Mesendoderm (in vitro differentiated cells): Measurements from ENCODE around the gene FHL1.
"Not testable (repeated sequence)": the region's sequence is repeated elsewhere in the genome, so short reads cannot be mapped to it uniquely, and the experiment has no call there.

Experiments used
- DNase-seq: peaks from one replicate; pipeline ENCODE4 v3.0.0; 2013
- H2AK5ac ChIP-seq: 2 replicates; pipeline ENCODE4 v1.6.1; 2013; ENCODE audit warnings: low read length, inconsistent platforms
- H2BK120ac ChIP-seq: 2 replicates; pipeline ENCODE4 v1.6.1; 2013; ENCODE audit warnings: low read depth, mild to moderate bottlenecking, low read length, moderate library complexity, mixed read lengths
- H2BK15ac ChIP-seq: replicated peaks from 2 replicates; pipeline ENCODE4 v1.6.1; 2013; ENCODE audit warnings: low read depth, mild to moderate bottlenecking, moderate library complexity
- H2BK5ac ChIP-seq: 2 replicates; pipeline ENCODE4 v1.6.1; 2013; ENCODE audit warnings: low read length, inconsistent platforms
- H3K18ac ChIP-seq: 2 replicates; pipeline ENCODE4 v1.6.1; 2013; ENCODE audit warnings: mild to moderate bottlenecking, low read length, mixed read lengths
- H3K23ac ChIP-seq: one replicate; pipeline ENCODE4 v1.6.1; 2013; ENCODE audit warnings: low read length
- H3K27ac ChIP-seq: 2 replicates; pipeline ENCODE4 v1.5.1; 2013; ENCODE audit warnings: low read depth, mild to moderate bottlenecking, inconsistent platforms, low read length, moderate library complexity
- H3K27me3 ChIP-seq: 2 replicates; pipeline ENCODE4 v1.6.1; 2013; ENCODE audit warnings: low read length, control low read depth, mild to moderate bottlenecking, inconsistent platforms; ENCODE audit not compliant: insufficient read depth, poor library complexity
- H3K36me3 ChIP-seq: 2 replicates; pipeline ENCODE4 v1.6.1; 2013; ENCODE audit warnings: low read length, inconsistent platforms; ENCODE audit not compliant: control insufficient read depth, insufficient read depth
- H3K4ac ChIP-seq: one replicate; pipeline ENCODE4 v1.6.1; 2013; ENCODE audit warnings: low read depth, mild to moderate bottlenecking, low read length, moderate library complexity
- H3K4me1 ChIP-seq: 2 replicates; pipeline ENCODE4 v1.6.1; 2013; ENCODE audit warnings: low read depth, low read length, inconsistent platforms; ENCODE audit not compliant: control insufficient read depth
- H3K4me2 ChIP-seq: 2 replicates; pipeline ENCODE4 v1.6.1; 2013; ENCODE audit warnings: low read length
- H3K4me3 ChIP-seq: 2 replicates; pipeline ENCODE4 v1.5.1; 2013; ENCODE audit warnings: mild to moderate bottlenecking, low read length
- H3K56ac ChIP-seq: one replicate; pipeline ENCODE4 v1.6.1; 2013; ENCODE audit warnings: low read length
- H3K79me1 ChIP-seq: 2 replicates; pipeline ENCODE4 v1.6.1; 2013; ENCODE audit warnings: low read length, inconsistent platforms
- H3K79me2 ChIP-seq: 2 replicates; pipeline ENCODE4 v1.6.1; 2013; ENCODE audit warnings: mild to moderate bottlenecking, low read length; ENCODE audit not compliant: control insufficient read depth, insufficient read depth
- H3K9ac ChIP-seq: 2 replicates; pipeline ENCODE4 v1.6.1; 2013; ENCODE audit warnings: low read length, inconsistent platforms
- H4K5ac ChIP-seq: one replicate; pipeline ENCODE4 v1.6.1; 2013; ENCODE audit warnings: low read length
- H4K8ac ChIP-seq: one replicate; pipeline ENCODE4 v1.6.1; 2013; ENCODE audit warnings: low read depth, mild to moderate bottlenecking, control low read depth, low read length, moderate library complexity
- WGBS: extraction: QIAGEN DNeasy Blood & Tissue Kit; methylation state at CpG from one replicate; pipeline ENCODE4 v1.1.7; 2013; ENCODE audit warnings: low lambda C conversion rate, missing lambda C conversion rate; ENCODE audit not compliant: insufficient coverage; ENCODE audit errors: extremely low coverage; 5-methylcytosine and 5-hydroxymethylcytosine counted together

The FHL1 gene

DNA sequence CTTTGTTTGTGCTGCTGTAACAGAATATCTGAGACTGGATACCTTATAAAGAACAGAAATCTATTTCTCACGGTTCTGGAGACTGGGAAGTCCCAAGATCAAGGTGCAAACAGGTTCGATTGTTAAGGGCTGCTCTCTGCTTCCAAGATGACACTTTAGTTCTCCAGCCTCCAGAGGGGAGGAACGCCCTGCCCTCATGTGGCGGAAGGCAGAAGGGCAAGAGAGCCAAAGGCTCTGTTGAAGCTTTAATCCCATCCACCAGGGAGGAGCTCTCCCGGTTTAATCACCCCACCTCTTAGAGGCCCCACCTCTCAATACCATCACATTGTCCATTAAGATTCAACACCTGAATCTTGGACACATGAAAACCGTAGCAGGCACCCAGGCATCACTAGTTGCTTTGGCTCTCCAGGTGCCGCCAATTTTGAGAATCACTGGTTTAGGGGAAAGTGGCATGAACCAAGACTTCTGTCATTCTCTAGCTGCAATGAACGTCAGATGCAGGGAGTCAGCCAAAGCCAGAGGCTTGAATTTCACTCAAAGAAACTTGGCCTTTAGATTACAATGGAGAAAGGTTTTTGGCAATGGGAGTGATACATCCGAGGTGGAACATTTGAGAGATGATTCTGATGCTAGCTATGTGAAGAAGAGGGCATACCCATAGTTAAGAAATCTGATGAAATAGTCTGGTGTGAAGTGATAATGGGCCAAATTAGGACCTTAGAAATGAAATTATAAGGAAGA is 15.7 kb downstream of the FHL1 start:
- Histone ChIP-seq H3K4ac (no peak overlapping the region), H2BK15ac (no peak overlapping the region), H4K5ac (no peak overlapping the region), H3K4me1 (no peaks in the 10 kb centered on the region), H3K9ac (no peak overlapping the region), H3K18ac (no peak overlapping the region), H3K4me3 (no peak overlapping the region), H3K56ac (no peak overlapping the region), H4K8ac (no peak overlapping the region), H3K27ac (no peak overlapping the region), H3K79me2 (no peaks in the 10 kb centered on the region), H2BK5ac (no peak overlapping the region), H3K79me1 (no peaks in the 10 kb centered on the region), H3K4me2 (no peak overlapping the region), H2BK120ac (no peak overlapping the region), H2AK5ac (no peak overlapping the region), H3K27me3 (no peaks in the 10 kb centered on the region), H3K23ac (no peak overlapping the region), H3K36me3 (no peaks in the 10 kb centered on the region)
- no CpG with 5 or more reads among the region's 9 CpGs for WGBS
- peak; percentile 79 for DNase-seq

DNA sequence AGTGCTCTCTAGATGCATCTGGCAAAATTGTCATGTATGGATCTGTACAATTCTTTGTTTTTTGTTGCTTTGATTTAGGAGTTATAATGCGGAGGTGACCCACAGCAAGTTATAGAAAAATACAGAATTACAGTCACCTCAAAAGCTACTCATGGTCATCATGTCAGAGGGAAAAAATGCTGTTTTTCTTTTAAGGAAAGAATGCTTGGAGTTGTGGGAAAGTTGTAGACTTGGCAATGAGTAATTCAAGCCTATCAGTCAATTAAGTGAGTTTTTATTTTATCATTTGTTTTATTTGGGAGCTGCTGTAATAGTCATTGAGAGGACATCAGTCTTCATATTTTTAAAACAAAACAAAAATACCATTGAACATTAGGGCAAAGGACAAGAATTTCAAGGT is 16.4 kb downstream of the FHL1 start:
- WGBS = no CpG with 5 or more reads among the region's 1 CpG

DNA sequence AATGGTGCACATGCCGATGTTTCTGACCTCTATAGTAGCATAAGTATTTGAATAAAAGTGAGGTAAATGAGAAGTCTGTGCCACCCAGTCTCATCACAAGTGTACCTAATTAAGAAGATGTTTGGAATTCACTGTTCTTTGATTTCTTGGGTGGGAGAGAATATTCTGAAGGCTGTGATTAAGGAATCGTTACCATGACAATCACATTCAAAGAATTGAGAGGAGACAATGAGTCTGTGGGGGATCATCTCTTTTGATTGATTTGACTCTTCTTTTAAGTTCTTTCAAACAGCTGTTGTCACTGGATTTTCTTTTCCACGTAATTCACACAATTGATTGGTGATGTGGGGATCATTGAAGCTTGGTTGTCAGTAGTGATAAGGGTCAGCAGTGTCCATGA is 18.1 kb downstream of the FHL1 start:
- H3K36me3 ChIP-seq = no peaks in the 10 kb centered on the region
- H4K8ac ChIP-seq = no peak overlapping the region
- H3K56ac ChIP-seq = no peak overlapping the region
- H3K23ac ChIP-seq = no peak overlapping the region
- DNase-seq = no peak
- no peaks in the 10 kb centered on the region for H3K79me1 ChIP-seq
- no peak overlapping the region for H3K4ac ChIP-seq
- no CpG with 5 or more reads among the region's 3 CpGs for WGBS
- H3K9ac ChIP-seq = no peak overlapping the region
- H2AK5ac ChIP-seq = no peak overlapping the region
- no peaks in the 10 kb centered on the region for H3K79me2 ChIP-seq
- no peak overlapping the region for H2BK120ac ChIP-seq
- H3K18ac ChIP-seq = no peak overlapping the region
- no peak overlapping the region for H2BK15ac ChIP-seq
- no peak overlapping the region for H3K4me3 ChIP-seq
- no peak overlapping the region for H4K5ac ChIP-seq
- H3K27me3 ChIP-seq = no peaks in the 10 kb centered on the region
- H3K27ac ChIP-seq = no peak overlapping the region
- H3K4me1 ChIP-seq = no peaks in the 10 kb centered on the region
- no peak overlapping the region for H3K4me2 ChIP-seq
- no peak overlapping the region for H2BK5ac ChIP-seq

More for the DNA sequence above, 16.4 kb downstream of the FHL1 start:
- Histone ChIP-seq H3K79me2 (no peaks in the 10 kb centered on the region), H3K9ac (no peak overlapping the region), H3K4ac (no peak overlapping the region), H3K36me3 (no peaks in the 10 kb centered on the region), H3K56ac (no peak overlapping the region), H3K4me3 (no peak overlapping the region), H2BK5ac (no peak overlapping the region), H2BK15ac (no peak overlapping the region), H3K27ac (no peak overlapping the region), H3K27me3 (no peaks in the 10 kb centered on the region), H3K18ac (no peak overlapping the region), H3K79me1 (no peaks in the 10 kb centered on the region), H2AK5ac (no peak overlapping the region), H2BK120ac (no peak overlapping the region), H4K5ac (no peak overlapping the region), H3K4me1 (no peaks in the 10 kb centered on the region), H3K23ac (no peak overlapping the region), H3K4me2 (no peak overlapping the region), H4K8ac (no peak overlapping the region)
- DNase-seq = no peak

GRCh38 chrX:136166221-136166855 is 19.0 kb downstream of the FHL1 start:
- Histone ChIP-seq H2BK5ac (no peak overlapping the region), H3K9ac (no peak overlapping the region), H2BK15ac (no peak overlapping the region), H3K56ac (no peak overlapping the region), H3K4me2 (no peak overlapping the region), H3K23ac (no peak overlapping the region), H3K4me1 (no peaks in the 10 kb centered on the region), H2AK5ac (no peak overlapping the region), H3K4ac (no peak overlapping the region), H3K27me3 (no peaks in the 10 kb centered on the region), H2BK120ac (no peak overlapping the region), H3K79me2 (no peaks in the 10 kb centered on the region), H4K5ac (no peak overlapping the region), H3K4me3 (no peak overlapping the region), H3K27ac (no peak overlapping the region), H3K36me3 (no peaks in the 10 kb centered on the region), H3K79me1 (no peaks in the 10 kb centered on the region), H4K8ac (no peak overlapping the region), H3K18ac (no peak overlapping the region)
- 100% methylated on average over 1 of the region's 8 CpGs for WGBS
- DNase-seq = peak; percentile 74

- H3K79me2 ChIP-seq, H3K56ac ChIP-seq, H2BK5ac ChIP-seq, H3K79me1 ChIP-seq, H3K18ac ChIP-seq, H3K4ac ChIP-seq, DNase-seq, H2BK15ac ChIP-seq, H3K9ac ChIP-seq, H3K4me1 ChIP-seq, H3K4me3 ChIP-seq, H2AK5ac ChIP-seq, H2BK120ac ChIP-seq, H3K27me3 ChIP-seq, H4K8ac ChIP-seq, H3K23ac ChIP-seq, H3K27ac ChIP-seq, H3K36me3 ChIP-seq, H4K5ac ChIP-seq, H3K4me2 ChIP-seq: not testable (repeated sequence)
- WGBS = no CpG with 5 or more reads among the region's 6 CpGs
Measured at GRCh38 chrX:136167989-136168388, 20.7 kb downstream of the FHL1 start.
